Forelimb muscle (tissue), 1 donor: Measurements from ENCODE around the gene HPS1. TPM values are rescaled to one million over a fixed set of nuclear protein-coding genes. Genes with fewer than 3 reads are reported as not detected.

ENCODE experiments used
- DNase-seq: peaks from one replicate; pipeline ENCODE4 v3.0.0-alpha.2; 2013; ENCODE audit warnings: low read depth
- polyA plus RNA-seq: library from polyadenylated mRNA; unstranded; fragments of 120-200 nt; gene quantifications from one replicate; pipeline ENCODE4 v1.2.1, GENCODE V29; 2013; ENCODE audit not compliant: insufficient read length

Gene HPS1
- polyA plus RNA-seq, 1 donor = 16.3 TPM

GRCh38 chr10:98463976-98464754 is 17.4 kb upstream of the HPS1 start:
- no peak for DNase-seq

- no peak for DNase-seq
These were observed 16.3 kb upstream of the HPS1 start for GRCh38 chr10:98463016-98463415.

GRCh38 chr10:98461500-98461842 is 14.7 kb upstream of the HPS1 start:
- DNase-seq = no peak

- DNase-seq = no peak
These were observed 14.2 kb upstream of the HPS1 start for GRCh38 chr10:98460837-98461499.

- no peak for DNase-seq
These were observed 12.4 kb upstream of the HPS1 start for GRCh38 chr10:98458809-98459784.

GRCh38 chr10:98457721-98458120 is 11.0 kb upstream of the HPS1 start:
- DNase-seq = no peak

- DNase-seq = no peak
These were observed 10.1 kb upstream of the HPS1 start for GRCh38 chr10:98456686-98457482.

GRCh38 chr10:98456043-98456570 is 9.4 kb upstream of the HPS1 start:
- DNase-seq = no peak

GRCh38 chr10:98453729-98454128 is 7.0 kb upstream of the HPS1 start:
- DNase-seq = no peak

GRCh38 chr10:98450618-98451017 is 3.9 kb upstream of the HPS1 start:
- no peak for DNase-seq

- DNase-seq = no peak
These were observed 2.6 kb upstream of the HPS1 start for GRCh38 chr10:98449287-98449686.

GRCh38 chr10:98446151-98446660 is 529 bp downstream of the HPS1 start:
- DNase-seq = no peak

- no peak for DNase-seq
These were observed 1.4 kb downstream of the HPS1 start for GRCh38 chr10:98445200-98445812.

GRCh38 chr10:98444314-98445006 is 2.3 kb downstream of the HPS1 start:
- no peak for DNase-seq

- DNase-seq = no peak
These were observed 8.0 kb downstream of the HPS1 start for GRCh38 chr10:98438715-98439114.

- no peak for DNase-seq
These were observed 10.0 kb downstream of the HPS1 start for GRCh38 chr10:98436704-98437103.

GRCh38 chr10:98435178-98435577 is 11.6 kb downstream of the HPS1 start:
- DNase-seq = no peak

GRCh38 chr10:98433881-98434732 is 12.6 kb downstream of the HPS1 start:
- no peak for DNase-seq

- no peak for DNase-seq
These were observed 13.4 kb downstream of the HPS1 start for GRCh38 chr10:98433371-98433770.
